ENCODE data around the gene ZNF81.

DNA sequence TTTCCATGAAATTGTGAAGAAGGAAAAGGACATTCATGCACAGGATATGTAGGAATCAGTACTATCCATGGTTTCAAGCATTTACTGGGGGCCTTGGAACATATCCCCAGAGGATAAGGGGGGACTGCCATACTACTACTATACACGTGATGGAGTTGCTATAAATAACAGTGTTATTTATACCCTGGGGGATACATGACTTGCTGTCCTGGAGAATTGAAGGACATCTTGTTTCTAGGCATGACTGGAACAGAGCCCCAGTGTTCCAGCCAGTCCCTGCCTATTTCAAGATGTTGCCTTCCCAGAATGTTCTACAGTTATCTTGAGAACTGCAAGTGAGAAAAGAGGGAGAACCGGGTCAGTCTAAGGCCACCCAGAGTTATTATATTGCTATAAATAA lies 39.6 kb upstream of the ZNF81 start:
- TF ChIP-seq CTCF (conservative IDR thresholded peaks at IDR 0.05), result no peak
- TF ChIP-seq ZFX (IDR thresholded peaks at IDR 0.05), result no peak

Data from C4-2B (cell line).